OCI-LY7 (cell line): ENCODE results near the gene R3HDM4. TPM values are rescaled to one million over a fixed set of nuclear protein-coding genes. Genes with fewer than 3 reads are reported as not detected.

Experiments used
- BruUV-seq: library from RNA; stranded (reverse); fragments of 400-500 nt; replicated peaks from 2 replicates; lab custom pipeline; 2021; lab: Mats Ljungman, UMichigan
- CTCF ChIA-PET: fragments of 300-600 bp; sonication (Branson Sonifier 250); formaldehyde crosslinking; loops from one replicate; lab custom pipeline; 2022; ENCODE audit warnings: antibody characterized with exemption; ENCODE audit not compliant: unreplicated experiment; lab: Charles Lee
- POLR2A ChIA-PET: fragments of 300-600 bp; sonication (Branson Sonifier 250); formaldehyde crosslinking; loops from one replicate; lab custom pipeline; 2022; ENCODE audit warnings: antibody characterized with exemption; lab: Charles Lee
- DNase-seq: peaks from one replicate; pipeline ENCODE4 v3.0.0-alpha.2; 2015; ENCODE audit warnings: low spot score
- H2AFZ ChIP-seq: fragments of 200-600 bp; sonication (generic), shearing (Covaris generic); 2 replicates; pipeline ENCODE4 v1.6.1; 2014; ENCODE audit warnings: mild to moderate bottlenecking, antibody characterized with exemption, low read length, moderate library complexity
- H3K27ac ChIP-seq: fragments of 200-600 bp; sonication (generic); 2 replicates; pipeline ENCODE4 v1.5.1; 2014; ENCODE audit warnings: mixed run types, low read depth, mild to moderate bottlenecking, moderate library complexity, low read length, inconsistent platforms; ENCODE audit not compliant: poor library complexity, severe bottlenecking
- H3K36me3 ChIP-seq: fragments of 200-600 bp; sonication (generic); 2 replicates; pipeline ENCODE4 v1.6.1; 2014; ENCODE audit warnings: mild to moderate bottlenecking, antibody characterized with exemption, low read length, moderate library complexity, mixed read lengths; ENCODE audit not compliant: insufficient read depth
- H3K4me1 ChIP-seq: fragments of 200-600 bp; sonication (generic); 2 replicates; pipeline ENCODE4 v1.5.1; 2014; ENCODE audit warnings: mild to moderate bottlenecking, low read length; ENCODE audit not compliant: insufficient read depth, poor library complexity, severe bottlenecking
- H3K4me2 ChIP-seq: fragments of 200-600 bp; sonication (generic); 2 replicates; pipeline ENCODE4 v1.6.1; 2014; ENCODE audit warnings: mild to moderate bottlenecking, low read length
- H3K4me3 ChIP-seq: fragments of 200-600 bp; sonication (generic); 2 replicates; pipeline ENCODE4 v1.5.1; 2014; ENCODE audit warnings: mild to moderate bottlenecking, low read depth, low read length; ENCODE audit not compliant: poor library complexity, severe bottlenecking
- H3K79me2 ChIP-seq: fragments of 200-600 bp; sonication (generic); 2 replicates; pipeline ENCODE4 v1.6.1; 2016; ENCODE audit warnings: low read depth, mild to moderate bottlenecking, low read length, moderate library complexity, mixed read lengths; ENCODE audit not compliant: insufficient read depth
- H3K9me2 ChIP-seq: fragments of 200-600 bp; sonication (generic); 2 replicates; pipeline ENCODE4 v1.6.1; 2016; ENCODE audit warnings: mild to moderate bottlenecking, low read length, mixed read lengths; ENCODE audit not compliant: insufficient read depth
- H3K9me3 ChIP-seq: fragments of 200-600 bp; sonication (generic); 2 replicates; pipeline ENCODE4 v1.6.1; 2014; ENCODE audit warnings: mild to moderate bottlenecking, mixed run types, low read length, mixed read lengths
- H4K20me1 ChIP-seq: fragments of 200-600 bp; sonication (generic); 2 replicates; pipeline ENCODE4 v1.6.1; 2014; ENCODE audit warnings: mild to moderate bottlenecking, antibody characterized with exemption, low read length, moderate library complexity, mixed read lengths; ENCODE audit not compliant: insufficient read depth
- CTCF ChIP-seq: fragments of 200-600 bp; sonication (generic); conservative IDR thresholded peaks from 2 replicates; pipeline ENCODE4 v1.5.1; 2014; ENCODE audit warnings: mild to moderate bottlenecking, antibody characterized with exemption, low read length, moderate library complexity, mixed read lengths
- EZH2phosphoT487 ChIP-seq: fragments of 200-600 bp; sonication (generic); IDR thresholded peaks from 2 replicates; pipeline ENCODE4 v1.6.1; 2018; ENCODE audit warnings: low read depth, borderline replicate concordance, mild to moderate bottlenecking, mixed run types, antibody characterized with exemption, low read length, moderate library complexity, mixed read lengths
- intact Hi-C: fragments of 100-400 bp; cut with micrococcal nuclease; formaldehyde crosslinking; loops from one replicate; pipeline ENCODE4 v1.10.0; 2022; ENCODE audit not compliant: unreplicated experiment
- total RNA-seq, 2 experiments: library from RNA; depleted of rRNA in 1 of 2; stranded (reverse); fragments of >200 nt in 1 of 2; shearing (Covaris generic) in 1 of 2; gene quantifications; 2 replicates each; pipeline ENCODE4 v1.2.3, GENCODE V29; 2014 to 2022

R3HDM4 gene
- total RNA-seq, 2 experiments from 2014 or later = 43.5 to 64.9 TPM

GRCh38 chr19:866769-867300, 46.2 kb downstream of the R3HDM4 start:
- H3K4me3 ChIP-seq = no peak overlapping the region
- H3K27ac ChIP-seq = no peak overlapping the region
- ChIA-PET CTCF (no interaction called here), POLR2A (interaction anchor here (0.6 kb wide), 1 partner anchor 166 kb away, joined by 3 read pairs; no protein-coding TSS in a partner anchor)
- H3K4me1 ChIP-seq = peaks cover 29% of the 10 kb centered on the region
- no peak overlapping the region for H2AFZ ChIP-seq
- H3K36me3 ChIP-seq = peaks cover 20% of the 10 kb centered on the region; the same call in 1 of the 2 replicates
- no TSS peak for BruUV-seq
- intact Hi-C loops = no loop called here
- DNase-seq = no peak
- no peaks in the 10 kb centered on the region for H3K9me3 ChIP-seq
- no peaks in the 10 kb centered on the region for H3K79me2 ChIP-seq
- no peaks in the 10 kb centered on the region for H3K9me2 ChIP-seq
- TF ChIP-seq EZH2phosphoT487 = no peak
- TF ChIP-seq CTCF = no peak
- no peak overlapping the region for H3K4me2 ChIP-seq
- H4K20me1 ChIP-seq = no peaks in the 10 kb centered on the region

GRCh38 chr19:863315-863620, 49.8 kb downstream of the R3HDM4 start:
- Histone ChIP-seq H3K9me2 (no peaks in the 10 kb centered on the region), H3K27ac (peak overlapping the region; percentile 48), H2AFZ (peak overlapping the region; percentile 4; the same call in 1 of the 2 replicates), H3K4me2 (peak overlapping the region; percentile 83), H3K4me1 (peaks cover 31% of the 10 kb centered on the region), H3K79me2 (no peaks in the 10 kb centered on the region), H3K36me3 (no peaks in the 10 kb centered on the region), H4K20me1 (no peaks in the 10 kb centered on the region), H3K9me3 (no peaks in the 10 kb centered on the region), H3K4me3 (peak overlapping the region; percentile 59)
- intact Hi-C loops = loop anchor here (2.0 kb wide), 2 partner anchors 92 to 122 kb away; partner anchors contain the start of gene WDR18
- POLR2A ChIA-PET = no interaction called here
- CTCF ChIA-PET = interaction anchor here (0.9 kb wide), 1 partner anchor 60 kb away, joined by 3 read pairs; no protein-coding TSS in a partner anchor
- BruUV-seq = no TSS peak
- no peak for DNase-seq
- TF ChIP-seq CTCF = no peak
- TF ChIP-seq EZH2phosphoT487 = no peak
